BLaER1 treated with 17β-estradiol and CSF1 and Interleukin-3, amounts not matched to agents 10 nM and 100 nM (cell line): ENCODE results near the gene SEMA3D.

Source experiments
- H3K27ac ChIP-seq, 11 experiments: shearing (Covaris generic); formaldehyde crosslinking; 2 replicates each; pipeline ENCODE4 v1.8.1; 2022
- H3K27me3 ChIP-seq, 11 experiments: shearing (Covaris generic); formaldehyde crosslinking; 2 replicates each; pipeline ENCODE4 v1.8.1; 2022
- H3K36me3 ChIP-seq, 11 experiments: shearing (Covaris generic); formaldehyde crosslinking; 2 replicates each; pipeline ENCODE4 v1.8.1; 2022
- H3K4me1 ChIP-seq, 10 experiments: shearing (Covaris generic); formaldehyde crosslinking; 2 replicates each; pipeline ENCODE4 v1.8.1; 2022
- H3K4me2 ChIP-seq, 11 experiments: shearing (Covaris generic); formaldehyde crosslinking; 2 replicates each; pipeline ENCODE4 v1.8.1; 2022
- H3K4me3 ChIP-seq, 10 experiments: shearing (Covaris generic); formaldehyde crosslinking; 2 replicates each; pipeline ENCODE4 v1.8.1; 2022
- H3K9ac ChIP-seq, 11 experiments: shearing (Covaris generic); formaldehyde crosslinking; 2 replicates each; pipeline ENCODE4 v1.8.1; 2022
- H3K9me3 ChIP-seq, 11 experiments: shearing (Covaris generic); formaldehyde crosslinking; replicated peaks in 1 of 11; 2 replicates each; pipeline ENCODE4 v1.8.1; 2022
- H4K20me1 ChIP-seq, 11 experiments: shearing (Covaris generic); formaldehyde crosslinking; 2 replicates each; pipeline ENCODE4 v1.8.1; 2022
- Cebpa-rat ChIP-seq, 11 experiments: shearing (Covaris generic); IDR thresholded peaks; 2 replicates each; pipeline ENCODE4 v1.8.1; 2022

Gene SEMA3D

GRCh38 chr7:85103357-85103756 is 83.5 kb downstream of the SEMA3D start:
- Histone ChIP-seq H3K4me1 (peaks cover 0 to 38% (median 23%) of the 10 kb centered on the region in 10 experiments; a peak in 14 of 20 replicates), H3K9me3 (0 out of 22 replicates have a peak, but pooled peaks cover 0 to 3% (median 0%) of the 10 kb centered on the region in 11 experiments), H3K4me3 (no peak overlapping the region), H3K4me2 (peak overlapping the region in 6 of 11 experiments; percentile 58 to 69 (median 61); a peak in 11 of 22 replicates), H3K27ac (peak overlapping the region in 3 of 11 experiments; percentile 44 to 64 (median 56); a peak in 4 of 22 replicates), H4K20me1 (no peaks in the 10 kb centered on the region), H3K9ac (no peak overlapping the region), H3K36me3 (no peaks in the 10 kb centered on the region), H3K27me3 (no peaks in the 10 kb centered on the region)
- no peak for TF ChIP-seq Cebpa-rat (IDR thresholded peaks at IDR 0.05)

GRCh38 chr7:85102813-85103350 is 84.0 kb downstream of the SEMA3D start:
- H3K4me3 ChIP-seq: no peak overlapping the region
- H3K36me3 ChIP-seq: no peaks in the 10 kb centered on the region
- H3K27me3 ChIP-seq: no peaks in the 10 kb centered on the region
- peaks cover 0 to 38% (median 23%) of the 10 kb centered on the region in 10 experiments; a peak in 14 of 20 replicates for H3K4me1 ChIP-seq
- H3K9me3 ChIP-seq: 0 out of 22 replicates have a peak, but pooled peaks cover 0 to 3% (median 0%) of the 10 kb centered on the region in 11 experiments
- H4K20me1 ChIP-seq: no peaks in the 10 kb centered on the region
- H3K27ac ChIP-seq: peak overlapping the region in 3 of 11 experiments; percentile 44 to 64 (median 56); a peak in 3 of 22 replicates
- no peak overlapping the region for H3K9ac ChIP-seq
- TF ChIP-seq Cebpa-rat (IDR thresholded peaks at IDR 0.05): no peak
- H3K4me2 ChIP-seq: peak overlapping the region in 6 of 11 experiments; percentile 58 to 69 (median 61); a peak in 10 of 22 replicates

- H3K27ac ChIP-seq: no peak overlapping the region
- no peaks in the 10 kb centered on the region for H4K20me1 ChIP-seq
- H3K27me3 ChIP-seq: no peaks in the 10 kb centered on the region
- no peaks in the 10 kb centered on the region for H3K36me3 ChIP-seq
- no peak overlapping the region for H3K4me3 ChIP-seq
- H3K9me3 ChIP-seq: 0 out of 22 replicates have a peak, but pooled peaks cover 0 to 3% (median 0%) of the 10 kb centered on the region in 11 experiments
- no peak for TF ChIP-seq Cebpa-rat (IDR thresholded peaks at IDR 0.05)
- no peak overlapping the region for H3K9ac ChIP-seq
- H3K4me2 ChIP-seq: no peak overlapping the region
- peaks cover 0 to 38% (median 23%) of the 10 kb centered on the region in 10 experiments; a peak in 14 of 20 replicates for H3K4me1 ChIP-seq
Measured at GRCh38 chr7:85101347-85101746, 85.5 kb downstream of the SEMA3D start.

- Histone ChIP-seq H3K4me2 (no peak overlapping the region), H3K27ac (no peak overlapping the region), H3K4me1 (peaks cover 0 to 9% (median under 1%) of the 10 kb centered on the region in 10 experiments; a peak in 8 of 20 replicates), H3K9ac (no peak overlapping the region), H3K9me3 (0 out of 22 replicates have a peak, but pooled peaks cover 0 to 3% (median 0%) of the 10 kb centered on the region in 11 experiments), H3K27me3 (no peaks in the 10 kb centered on the region), H3K4me3 (no peak overlapping the region), H3K36me3 (no peaks in the 10 kb centered on the region), H4K20me1 (no peaks in the 10 kb centered on the region)
- no peak for TF ChIP-seq Cebpa-rat (IDR thresholded peaks at IDR 0.05)
Measured at GRCh38 chr7:85097844-85098243, 89.0 kb downstream of the SEMA3D start.

GRCh38 chr7:85095806-85096205 is 91.0 kb downstream of the SEMA3D start:
- Histone ChIP-seq H3K4me1 (peaks cover 0 to 4% (median 0%) of the 10 kb centered on the region in 10 experiments; a peak in 2 of 20 replicates), H3K36me3 (no peaks in the 10 kb centered on the region), H3K9me3 (0 out of 22 replicates have a peak, but pooled peaks cover 0 to 3% (median 0%) of the 10 kb centered on the region in 11 experiments), H3K27me3 (no peaks in the 10 kb centered on the region), H3K4me2 (no peak overlapping the region), H4K20me1 (no peaks in the 10 kb centered on the region), H3K27ac (no peak overlapping the region), H3K9ac (no peak overlapping the region), H3K4me3 (no peak overlapping the region)
- no peak for TF ChIP-seq Cebpa-rat (IDR thresholded peaks at IDR 0.05)

DNA sequence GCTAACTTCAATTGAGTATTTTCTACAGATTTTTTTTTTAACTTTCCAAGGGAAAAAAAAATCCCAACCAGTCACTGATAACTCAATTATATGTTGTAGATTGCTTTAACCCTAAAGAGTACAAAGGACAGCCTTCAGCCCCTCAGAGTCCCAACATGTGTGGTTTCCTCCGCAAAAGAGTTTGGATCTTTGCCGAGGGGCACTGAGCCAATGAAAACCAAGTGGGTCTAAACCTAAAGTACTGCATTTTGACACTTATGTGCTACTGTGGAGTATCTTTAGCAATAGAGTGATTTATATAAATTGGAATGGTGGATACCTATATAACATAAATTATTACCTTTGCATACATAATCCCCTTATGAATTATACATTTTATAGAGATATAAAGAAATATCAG is 91.5 kb downstream of the SEMA3D start:
- H4K20me1 ChIP-seq: no peaks in the 10 kb centered on the region
- peaks cover 0 to 4% (median 0%) of the 10 kb centered on the region in 10 experiments; a peak in 2 of 20 replicates for H3K4me1 ChIP-seq
- no peaks in the 10 kb centered on the region for H3K27me3 ChIP-seq
- H3K27ac ChIP-seq: no peak overlapping the region
- 0 out of 22 replicates have a peak, but pooled peaks cover 0 to 3% (median 0%) of the 10 kb centered on the region in 11 experiments for H3K9me3 ChIP-seq
- no peak overlapping the region for H3K9ac ChIP-seq
- no peak overlapping the region for H3K4me3 ChIP-seq
- H3K36me3 ChIP-seq: no peaks in the 10 kb centered on the region
- no peak for TF ChIP-seq Cebpa-rat (IDR thresholded peaks at IDR 0.05)
- H3K4me2 ChIP-seq: no peak overlapping the region

DNA sequence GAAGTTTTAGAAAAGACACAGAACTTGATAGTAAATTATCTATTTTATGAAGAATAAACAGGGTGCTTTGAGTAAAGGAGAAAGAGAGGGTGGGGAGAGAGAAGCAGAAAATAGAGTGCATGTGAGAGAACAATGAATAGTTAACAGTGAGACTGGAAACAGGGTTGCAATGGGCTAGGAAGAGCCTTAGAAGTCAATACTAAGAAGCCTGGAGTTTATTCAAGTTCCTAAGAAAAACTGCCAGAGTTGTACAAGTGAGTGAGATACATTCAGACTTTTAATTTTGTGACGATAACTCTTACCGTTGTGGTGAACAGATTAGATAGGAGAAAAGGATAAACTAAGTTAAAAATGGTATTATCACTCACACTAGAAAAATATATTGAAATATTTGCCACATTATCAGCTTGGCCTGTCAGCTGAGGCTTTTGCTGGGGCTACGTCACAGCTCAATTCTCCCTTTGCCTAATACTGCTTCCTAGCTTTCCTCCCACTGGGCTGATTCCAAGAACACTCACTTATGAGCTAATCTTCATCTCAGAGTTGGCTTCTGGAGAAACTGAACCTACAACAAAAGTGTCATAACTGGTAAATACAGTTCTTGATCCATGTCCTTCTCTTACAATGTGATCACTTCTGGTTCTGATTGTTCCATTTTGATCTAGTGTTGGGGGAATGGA is 92.7 kb downstream of the SEMA3D start:
- H3K4me2 ChIP-seq: no peak overlapping the region
- H3K27ac ChIP-seq: no peak overlapping the region
- H3K4me3 ChIP-seq: no peak overlapping the region
- no peak overlapping the region for H3K9ac ChIP-seq
- H4K20me1 ChIP-seq: no peaks in the 10 kb centered on the region
- no peaks in the 10 kb centered on the region for H3K36me3 ChIP-seq
- 0 out of 22 replicates have a peak, but pooled peaks cover 0 to 3% (median 0%) of the 10 kb centered on the region in 11 experiments for H3K9me3 ChIP-seq
- peaks cover 0 to 4% (median 0%) of the 10 kb centered on the region in 10 experiments; a peak in 2 of 20 replicates for H3K4me1 ChIP-seq
- no peak for TF ChIP-seq Cebpa-rat (IDR thresholded peaks at IDR 0.05)
- H3K27me3 ChIP-seq: no peaks in the 10 kb centered on the region

GRCh38 chr7:85091565-85091928 is 95.3 kb downstream of the SEMA3D start:
- H3K27ac ChIP-seq: no peak overlapping the region
- H4K20me1 ChIP-seq: no peaks in the 10 kb centered on the region
- H3K9ac ChIP-seq: no peak overlapping the region
- no peak for TF ChIP-seq Cebpa-rat (IDR thresholded peaks at IDR 0.05)
- no peaks in the 10 kb centered on the region for H3K9me3 ChIP-seq
- H3K4me2 ChIP-seq: no peak overlapping the region
- H3K27me3 ChIP-seq: no peaks in the 10 kb centered on the region
- H3K36me3 ChIP-seq: no peaks in the 10 kb centered on the region
- H3K4me1 ChIP-seq: peaks cover 0 to 4% (median 0%) of the 10 kb centered on the region in 10 experiments; a peak in 2 of 20 replicates
- no peak overlapping the region for H3K4me3 ChIP-seq

GRCh38 chr7:85090919-85091564 is 95.8 kb downstream of the SEMA3D start:
- TF ChIP-seq Cebpa-rat (IDR thresholded peaks at IDR 0.05): no peak
- Histone ChIP-seq H3K4me3 (no peak overlapping the region), H3K9me3 (no peaks in the 10 kb centered on the region), H3K4me2 (no peak overlapping the region), H3K36me3 (no peaks in the 10 kb centered on the region), H3K4me1 (peaks cover 0 to 3% (median 0%) of the 10 kb centered on the region in 10 experiments; a peak in 2 of 20 replicates), H3K9ac (no peak overlapping the region), H3K27me3 (no peaks in the 10 kb centered on the region), H4K20me1 (no peaks in the 10 kb centered on the region), H3K27ac (no peak overlapping the region)
